ENCODE results near the gene CSMD2.

The CSMD2 gene

DNA sequence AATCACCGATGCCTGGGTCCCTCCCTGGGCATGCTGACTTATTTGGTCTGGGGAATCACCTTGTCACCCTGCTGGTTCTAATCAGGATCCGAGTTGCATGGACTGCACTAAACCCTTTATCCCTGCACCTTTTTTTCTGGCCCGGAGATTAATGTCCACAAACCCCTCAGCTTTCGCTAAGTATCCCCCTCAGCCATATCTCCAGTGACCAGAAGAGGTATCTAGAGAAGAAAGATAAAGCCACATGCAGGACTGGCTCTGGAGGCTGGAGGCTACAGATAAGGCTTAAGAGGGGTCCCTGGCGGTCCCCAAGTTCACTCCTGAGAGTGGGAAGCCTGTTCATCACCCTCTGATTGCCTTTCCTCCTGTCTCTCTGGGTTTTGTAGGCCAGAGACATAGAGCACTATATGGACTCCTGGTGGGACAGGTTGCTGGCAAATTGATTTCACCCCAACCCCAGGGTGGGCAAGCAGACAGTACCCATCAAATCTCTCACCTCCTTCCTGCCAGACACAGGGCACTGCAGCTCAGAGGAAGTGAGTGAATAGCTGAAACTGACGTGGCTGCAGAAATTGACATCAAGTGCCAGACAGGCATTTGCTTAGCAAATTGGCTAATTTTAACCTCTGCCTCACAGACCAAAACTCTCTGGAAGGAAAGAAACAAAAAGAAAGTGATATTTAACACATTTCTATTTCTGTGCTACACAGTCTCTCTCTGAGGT is 262.4 kb downstream of the CSMD2 start:
- no peak overlapping the region for H4K8ac ChIP-seq (ENCODE audit: low read depth, low read length)
- no peak overlapping the region for H3K23ac ChIP-seq (ENCODE audit: low read length)
- H3K56ac ChIP-seq (ENCODE audit: low read length): no peak overlapping the region
- no peaks in the 10 kb centered on the region for H3K79me1 ChIP-seq (ENCODE audit: low read length)
- H3K27me3 ChIP-seq (ENCODE audit: insufficient read depth, low read length, poor library complexity): no peaks in the 10 kb centered on the region
- H3K9ac ChIP-seq (ENCODE audit: low read length): no peak overlapping the region
- no peak overlapping the region for H4K5ac ChIP-seq (ENCODE audit: low read length)
- peaks cover 10% of the 10 kb centered on the region for H3K4me1 ChIP-seq (ENCODE audit: control insufficient read depth, low read depth, low read length)
- peak overlapping the region; percentile 28 for H2BK120ac ChIP-seq (ENCODE audit: low read depth, low read length)
- no peak overlapping the region for H3K4me2 ChIP-seq (ENCODE audit: low read length)
- H2AK5ac ChIP-seq (ENCODE audit: low read length): no peak overlapping the region
- H2BK15ac ChIP-seq (replicated peaks; ENCODE audit: low read depth): no peak overlapping the region
- peak; percentile 93 for DNase-seq
- no CpG with 5 or more reads among the region's 6 CpGs for WGBS (ENCODE audit: extremely low coverage, insufficient coverage, low lambda C conversion rate)
- no peak overlapping the region for H3K4me3 ChIP-seq (ENCODE audit: low read length)
- H3K36me3 ChIP-seq (ENCODE audit: control insufficient read depth, insufficient read depth, low read length): no peaks in the 10 kb centered on the region
- H3K4ac ChIP-seq (ENCODE audit: low read depth, low read length): no peak overlapping the region
- peak overlapping the region; percentile 72 for H2BK5ac ChIP-seq (ENCODE audit: low read length)
- H3K27ac ChIP-seq (ENCODE audit: low read depth, low read length): peak overlapping the region; percentile 87
- no peaks in the 10 kb centered on the region for H3K79me2 ChIP-seq (ENCODE audit: control insufficient read depth, insufficient read depth, low read length)
- peak overlapping the region; percentile 23 for H3K18ac ChIP-seq (ENCODE audit: low read length)

DNA sequence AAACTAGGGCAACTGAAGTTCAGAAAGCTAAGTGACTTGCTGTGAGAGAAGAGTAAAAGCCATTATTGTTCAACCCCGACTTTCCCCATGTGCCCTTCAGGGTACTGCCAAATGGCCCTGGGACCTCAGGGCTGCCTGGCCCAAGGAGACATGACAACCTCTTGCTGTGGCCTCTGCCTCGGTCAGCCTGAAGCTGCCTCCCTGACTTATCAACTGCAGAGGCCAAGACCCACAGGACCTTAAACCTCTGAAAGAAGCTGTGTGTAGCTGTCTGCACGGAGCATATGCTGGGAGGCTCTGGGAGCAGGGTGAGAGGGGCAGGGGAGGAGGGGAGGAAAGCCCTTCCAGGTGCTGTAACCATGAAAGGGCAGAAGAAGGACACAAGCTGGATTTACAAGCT is 265.3 kb downstream of the CSMD2 start:
- peaks cover 13% of the 10 kb centered on the region for H3K4me1 ChIP-seq (ENCODE audit: control insufficient read depth, low read depth, low read length)
- DNase-seq: no peak
- peaks cover 2% of the 10 kb centered on the region for H3K79me1 ChIP-seq (ENCODE audit: low read length)
- H3K23ac ChIP-seq (ENCODE audit: low read length): no peak overlapping the region
- H2BK120ac ChIP-seq (ENCODE audit: low read depth, low read length): no peak overlapping the region
- no peaks in the 10 kb centered on the region for H3K27me3 ChIP-seq (ENCODE audit: insufficient read depth, low read length, poor library complexity)
- H3K4me2 ChIP-seq (ENCODE audit: low read length): no peak overlapping the region
- H2BK15ac ChIP-seq (replicated peaks; ENCODE audit: low read depth): no peak overlapping the region
- no peak overlapping the region for H4K5ac ChIP-seq (ENCODE audit: low read length)
- H3K36me3 ChIP-seq (ENCODE audit: control insufficient read depth, insufficient read depth, low read length): no peaks in the 10 kb centered on the region
- H3K79me2 ChIP-seq (ENCODE audit: control insufficient read depth, insufficient read depth, low read length): no peaks in the 10 kb centered on the region
- H2BK5ac ChIP-seq (ENCODE audit: low read length): no peak overlapping the region
- no CpG with 5 or more reads among the region's 3 CpGs for WGBS (ENCODE audit: extremely low coverage, insufficient coverage, low lambda C conversion rate)
- H4K8ac ChIP-seq (ENCODE audit: low read depth, low read length): no peak overlapping the region
- H3K18ac ChIP-seq (ENCODE audit: low read length): no peak overlapping the region
- no peak overlapping the region for H3K9ac ChIP-seq (ENCODE audit: low read length)
- peak overlapping the region; percentile 20 for H3K27ac ChIP-seq (ENCODE audit: low read depth, low read length)
- H3K4me3 ChIP-seq (ENCODE audit: low read length): no peak overlapping the region
- no peak overlapping the region for H3K4ac ChIP-seq (ENCODE audit: low read depth, low read length)
- H3K56ac ChIP-seq (ENCODE audit: low read length): peak overlapping the region; percentile 57
- peak overlapping the region; percentile 31 for H2AK5ac ChIP-seq (ENCODE audit: low read length)

DNA sequence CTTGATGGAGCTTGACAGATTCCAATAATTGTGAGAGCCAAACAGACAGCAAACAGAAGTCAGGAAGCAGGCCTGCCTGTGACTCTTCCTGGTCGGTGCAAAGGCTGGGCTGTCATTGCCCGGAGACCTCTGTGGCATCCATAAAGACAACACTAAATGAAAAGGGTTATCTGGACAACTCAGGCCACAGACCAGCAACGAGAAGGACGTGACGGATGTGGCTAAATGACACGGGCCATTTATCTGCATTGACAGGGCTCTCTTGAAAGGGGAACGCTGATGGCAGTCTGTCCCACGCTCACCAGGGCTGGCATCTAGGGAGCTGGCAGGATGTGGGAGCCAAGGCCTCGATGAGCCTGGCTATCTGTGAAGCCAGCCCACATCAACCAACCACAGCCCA is 266.1 kb downstream of the CSMD2 start:
- Histone ChIP-seq H4K8ac (ENCODE audit: low read depth, low read length) (no peak overlapping the region), H3K9ac (ENCODE audit: low read length) (no peak overlapping the region), H2BK15ac (replicated peaks; ENCODE audit: low read depth) (no peak overlapping the region), H3K4me1 (ENCODE audit: control insufficient read depth, low read depth, low read length) (peaks cover 13% of the 10 kb centered on the region), H3K79me1 (ENCODE audit: low read length) (peaks cover 2% of the 10 kb centered on the region), H3K27ac (ENCODE audit: low read depth, low read length) (peak overlapping the region; percentile 42), H3K36me3 (ENCODE audit: control insufficient read depth, insufficient read depth, low read length) (no peaks in the 10 kb centered on the region), H3K56ac (ENCODE audit: low read length) (peak overlapping the region; percentile 66), H3K4me2 (ENCODE audit: low read length) (no peak overlapping the region), H4K5ac (ENCODE audit: low read length) (no peak overlapping the region), H2BK120ac (ENCODE audit: low read depth, low read length) (no peak overlapping the region), H3K4me3 (ENCODE audit: low read length) (no peak overlapping the region), H3K4ac (ENCODE audit: low read depth, low read length) (peak overlapping the region; percentile 8), H2AK5ac (ENCODE audit: low read length) (peak overlapping the region; percentile 59), H3K27me3 (ENCODE audit: insufficient read depth, low read length, poor library complexity) (no peaks in the 10 kb centered on the region), H3K23ac (ENCODE audit: low read length) (no peak overlapping the region), H2BK5ac (ENCODE audit: low read length) (peak overlapping the region; percentile 77), H3K79me2 (ENCODE audit: control insufficient read depth, insufficient read depth, low read length) (no peaks in the 10 kb centered on the region), H3K18ac (ENCODE audit: low read length) (peak overlapping the region; percentile 9)
- WGBS (ENCODE audit: extremely low coverage, insufficient coverage, low lambda C conversion rate): no CpG with 5 or more reads among the region's 9 CpGs
- DNase-seq: no peak

GRCh38 chr1:33898406-33898805 is 266.6 kb downstream of the CSMD2 start:
- Histone ChIP-seq H3K23ac (ENCODE audit: low read length) (no peak overlapping the region), H3K9ac (ENCODE audit: low read length) (no peak overlapping the region), H3K4ac (ENCODE audit: low read depth, low read length) (no peak overlapping the region), H2BK120ac (ENCODE audit: low read depth, low read length) (no peak overlapping the region), H3K79me1 (ENCODE audit: low read length) (peaks cover 2% of the 10 kb centered on the region), H2BK15ac (replicated peaks; ENCODE audit: low read depth) (no peak overlapping the region), H3K4me3 (ENCODE audit: low read length) (no peak overlapping the region), H3K79me2 (ENCODE audit: control insufficient read depth, insufficient read depth, low read length) (no peaks in the 10 kb centered on the region), H3K4me2 (ENCODE audit: low read length) (no peak overlapping the region), H3K27me3 (ENCODE audit: insufficient read depth, low read length, poor library complexity) (no peaks in the 10 kb centered on the region), H3K27ac (ENCODE audit: low read depth, low read length) (peak overlapping the region; percentile 42), H3K56ac (ENCODE audit: low read length) (peak overlapping the region; percentile 66), H3K36me3 (ENCODE audit: control insufficient read depth, insufficient read depth, low read length) (no peaks in the 10 kb centered on the region), H4K8ac (ENCODE audit: low read depth, low read length) (no peak overlapping the region), H3K4me1 (ENCODE audit: control insufficient read depth, low read depth, low read length) (peaks cover 12% of the 10 kb centered on the region), H3K18ac (ENCODE audit: low read length) (no peak overlapping the region), H2AK5ac (ENCODE audit: low read length) (no peak overlapping the region), H2BK5ac (ENCODE audit: low read length) (peak overlapping the region; percentile 77), H4K5ac (ENCODE audit: low read length) (no peak overlapping the region)
- peak; percentile 63 for DNase-seq
- no CpG with 5 or more reads among the region's 3 CpGs for WGBS (ENCODE audit: extremely low coverage, insufficient coverage, low lambda C conversion rate)

- WGBS (ENCODE audit: extremely low coverage, insufficient coverage, low lambda C conversion rate): no CpG with 5 or more reads among the region's 5 CpGs
- H3K27me3 ChIP-seq (ENCODE audit: insufficient read depth, low read length, poor library complexity): no peaks in the 10 kb centered on the region
- no peak for DNase-seq
- peak overlapping the region; percentile 45 for H2AK5ac ChIP-seq (ENCODE audit: low read length)
- H2BK120ac ChIP-seq (ENCODE audit: low read depth, low read length): no peak overlapping the region
- H3K4me3 ChIP-seq (ENCODE audit: low read length): no peak overlapping the region
- no peak overlapping the region for H2BK15ac ChIP-seq (replicated peaks; ENCODE audit: low read depth)
- peak overlapping the region; percentile 80 for H2BK5ac ChIP-seq (ENCODE audit: low read length)
- H3K9ac ChIP-seq (ENCODE audit: low read length): no peak overlapping the region
- no peak overlapping the region for H3K18ac ChIP-seq (ENCODE audit: low read length)
- H4K8ac ChIP-seq (ENCODE audit: low read depth, low read length): no peak overlapping the region
- no peaks in the 10 kb centered on the region for H3K36me3 ChIP-seq (ENCODE audit: control insufficient read depth, insufficient read depth, low read length)
- H3K23ac ChIP-seq (ENCODE audit: low read length): no peak overlapping the region
- H3K27ac ChIP-seq (ENCODE audit: low read depth, low read length): no peak overlapping the region
- no peaks in the 10 kb centered on the region for H3K79me2 ChIP-seq (ENCODE audit: control insufficient read depth, insufficient read depth, low read length)
- H3K4me2 ChIP-seq (ENCODE audit: low read length): no peak overlapping the region
- H3K79me1 ChIP-seq (ENCODE audit: low read length): peaks cover 2% of the 10 kb centered on the region
- peaks cover 8% of the 10 kb centered on the region for H3K4me1 ChIP-seq (ENCODE audit: control insufficient read depth, low read depth, low read length)
- no peak overlapping the region for H3K4ac ChIP-seq (ENCODE audit: low read depth, low read length)
- H3K56ac ChIP-seq (ENCODE audit: low read length): peak overlapping the region; percentile 54
- no peak overlapping the region for H4K5ac ChIP-seq (ENCODE audit: low read length)
These were observed 267.8 kb downstream of the CSMD2 start for GRCh38 chr1:33897092-33897725.

All from mesendoderm (in vitro differentiated cells).